HG02884 (cell line): ENCODE data around the gene DLG5.

ENCODE experiments used
- ATAC-seq: cut with Tn5 transposase; IDR thresholded peaks from one replicate; pipeline ENCODE4 v1.9.1; 2021; ENCODE audit warnings: mild to moderate bottlenecking, moderate library complexity; ENCODE audit not compliant: unreplicated experiment

DLG5 gene

GRCh38 chr10:77915319-77916105 lies 11.0 kb downstream of the DLG5 start:
- ATAC-seq: no peak

- no peak for ATAC-seq
These were observed 13.5 kb downstream of the DLG5 start for GRCh38 chr10:77913090-77913489.

DNA sequence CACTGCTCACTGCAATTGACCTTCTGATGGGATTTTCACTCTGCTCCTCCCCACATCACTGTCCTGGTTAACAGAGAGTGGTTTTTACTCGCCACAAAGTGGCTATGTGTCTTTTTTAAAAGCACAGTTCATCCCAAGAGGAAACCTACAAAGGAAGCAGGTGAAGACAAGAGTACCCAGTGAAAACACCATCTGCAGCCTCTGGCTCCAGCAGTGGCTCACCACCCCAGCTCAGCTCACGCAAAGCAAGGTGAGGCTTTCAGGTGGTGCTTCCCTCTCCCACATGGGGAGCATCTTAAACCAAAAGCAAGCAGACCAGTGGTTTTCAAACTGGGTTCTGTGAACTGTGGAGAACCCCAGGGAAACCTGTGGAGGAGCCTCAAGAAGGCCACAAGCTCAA lies 14.0 kb downstream of the DLG5 start:
- no peak for ATAC-seq

DNA sequence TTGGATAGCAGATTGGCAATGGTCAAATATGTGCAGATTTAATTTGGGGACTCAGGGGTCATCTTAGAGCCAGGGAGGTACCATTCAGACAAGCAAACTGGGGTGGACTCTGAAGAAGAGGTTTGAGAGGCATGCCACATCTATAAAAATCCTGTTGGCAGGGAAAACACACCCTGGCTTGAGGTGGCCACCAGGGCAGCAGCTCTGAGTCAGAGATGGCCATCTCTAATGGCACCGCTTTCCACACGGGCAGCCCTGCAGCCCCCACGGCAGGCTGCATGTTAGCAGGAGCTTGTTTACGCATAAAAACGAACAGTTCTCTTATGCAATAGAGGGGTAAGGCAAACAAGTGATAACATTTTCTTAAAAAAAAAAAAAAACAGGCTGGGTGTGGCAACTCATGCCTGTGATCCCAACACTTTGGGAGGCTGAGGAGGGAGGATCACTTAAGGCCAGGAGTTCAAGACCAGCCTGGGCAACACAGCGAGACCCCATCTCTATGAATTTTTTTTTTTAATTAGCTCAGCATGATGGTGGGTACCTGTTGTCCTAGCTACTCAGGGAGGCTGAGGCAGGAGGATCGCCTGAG lies 14.9 kb downstream of the DLG5 start:
- no peak for ATAC-seq

- ATAC-seq: no peak
These were observed 15.9 kb downstream of the DLG5 start for GRCh38 chr10:77910524-77911145.

DNA sequence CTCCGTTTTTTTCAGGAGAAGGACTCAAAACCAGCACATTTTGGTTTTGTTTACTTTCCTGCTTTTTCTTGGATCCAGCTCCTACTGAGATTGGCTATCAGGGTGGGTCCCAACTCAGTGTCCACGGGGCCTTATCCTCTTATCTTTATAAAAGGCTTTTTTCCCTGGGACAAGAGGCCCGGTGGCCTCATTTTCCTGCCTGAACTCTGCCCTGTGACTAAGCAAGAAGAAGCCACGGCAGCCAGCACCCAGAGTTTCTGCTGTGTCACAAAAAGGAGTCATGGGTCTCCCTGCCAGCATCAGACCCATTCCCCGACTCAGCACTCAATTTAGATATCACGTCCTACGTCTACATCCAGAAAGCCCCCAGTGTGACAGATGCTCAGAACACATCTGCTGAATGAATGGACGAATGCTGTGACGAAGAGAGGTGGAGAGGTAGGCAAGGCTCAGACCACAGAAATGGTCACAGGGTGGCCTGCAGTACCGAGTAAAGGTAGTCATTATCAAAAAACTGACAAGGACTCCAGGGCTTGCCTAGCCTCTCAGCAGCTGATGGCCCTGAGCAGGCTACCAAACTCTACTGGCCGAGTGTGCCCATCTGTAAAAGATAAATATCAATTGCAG lies 16.7 kb downstream of the DLG5 start:
- ATAC-seq: no peak

DNA sequence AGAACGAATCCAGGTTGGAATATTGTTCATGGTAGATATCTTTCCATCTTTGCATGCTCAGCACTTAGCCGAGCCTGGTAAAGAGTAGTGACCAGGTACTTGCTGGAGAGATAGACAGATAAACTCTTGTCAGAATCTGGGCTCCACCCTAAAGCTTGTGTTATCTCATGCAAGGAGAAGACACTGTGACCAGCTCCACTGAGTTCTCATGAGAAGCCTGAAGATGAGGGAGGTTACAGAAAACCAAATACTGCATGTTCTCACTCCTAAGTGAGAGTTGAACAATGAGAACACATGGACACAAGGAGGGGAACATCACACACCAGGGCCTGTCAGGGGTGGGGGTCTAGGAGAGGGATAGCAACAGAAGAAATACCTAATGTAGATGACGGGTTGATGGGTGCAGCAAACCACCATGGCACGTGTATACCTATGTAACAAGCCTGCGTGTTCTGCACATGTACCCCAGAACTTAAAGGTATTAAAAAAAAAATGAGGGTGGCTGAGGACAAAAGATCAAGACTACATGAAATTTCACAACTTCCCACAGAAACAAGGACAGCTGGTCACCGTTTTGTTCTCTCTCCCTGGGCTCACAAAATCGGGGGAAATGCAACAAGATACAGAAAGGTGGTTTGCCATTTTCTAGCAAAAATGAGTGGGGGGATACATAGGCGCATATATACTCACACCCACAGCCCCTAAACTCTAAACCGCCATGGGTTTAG lies 17.4 kb downstream of the DLG5 start:
- ATAC-seq: no peak

DNA sequence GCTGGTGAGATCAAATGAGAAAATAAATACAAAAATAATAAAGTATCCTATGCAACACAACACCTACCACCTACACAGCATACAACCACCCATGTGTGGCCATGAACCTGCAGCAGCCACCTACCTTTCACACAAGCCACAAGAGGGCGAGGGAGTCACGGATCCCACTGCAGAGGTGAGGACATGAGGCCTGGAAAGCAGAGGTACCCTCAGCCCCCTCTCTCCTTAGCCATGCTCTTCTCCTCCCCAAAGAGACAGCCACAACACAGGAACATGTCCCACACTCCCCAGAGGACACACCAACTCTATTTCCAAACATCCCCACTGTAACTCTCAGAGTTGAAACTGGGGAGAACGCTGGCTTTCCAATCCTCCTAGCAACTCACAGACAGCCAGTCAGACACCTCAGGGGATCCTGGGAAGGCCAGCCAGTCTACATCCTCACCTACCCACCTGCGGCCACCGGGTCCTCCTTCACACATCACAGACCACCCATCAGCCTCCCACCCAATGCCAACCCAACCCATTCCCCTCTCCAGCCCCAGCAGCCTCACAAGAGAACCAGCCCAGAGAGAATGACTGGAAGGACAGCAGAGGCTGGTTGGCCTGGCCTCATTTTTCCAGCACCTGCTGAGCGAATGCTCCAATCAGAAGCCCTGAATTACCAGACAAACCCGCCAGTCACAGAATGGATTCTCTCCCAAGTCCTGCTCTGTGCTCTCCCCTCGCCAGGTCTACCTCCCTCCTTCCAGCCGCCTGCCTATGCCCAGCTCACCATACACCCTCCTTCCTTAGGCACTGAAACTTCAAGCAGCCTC lies 18.4 kb downstream of the DLG5 start:
- ATAC-seq: no peak

DNA sequence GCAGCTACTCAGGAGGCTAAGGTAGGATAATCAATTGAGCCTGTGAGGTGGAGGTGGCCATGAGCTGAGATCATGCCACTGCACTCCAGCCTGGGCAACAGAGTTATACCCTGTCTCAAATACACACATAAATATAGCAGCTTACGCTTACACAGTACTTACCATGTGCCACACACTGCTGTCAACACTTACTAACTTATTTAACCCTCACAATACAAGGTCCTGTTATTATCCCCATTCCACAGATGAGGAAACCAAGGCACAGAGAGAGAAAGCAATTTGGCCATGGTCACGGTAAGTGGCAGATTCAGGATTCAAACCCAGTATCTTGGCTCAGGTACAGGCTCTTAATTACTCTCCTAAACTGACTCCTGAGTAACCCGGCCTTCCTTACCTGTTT lies 19.1 kb downstream of the DLG5 start:
- ATAC-seq: no peak

DNA sequence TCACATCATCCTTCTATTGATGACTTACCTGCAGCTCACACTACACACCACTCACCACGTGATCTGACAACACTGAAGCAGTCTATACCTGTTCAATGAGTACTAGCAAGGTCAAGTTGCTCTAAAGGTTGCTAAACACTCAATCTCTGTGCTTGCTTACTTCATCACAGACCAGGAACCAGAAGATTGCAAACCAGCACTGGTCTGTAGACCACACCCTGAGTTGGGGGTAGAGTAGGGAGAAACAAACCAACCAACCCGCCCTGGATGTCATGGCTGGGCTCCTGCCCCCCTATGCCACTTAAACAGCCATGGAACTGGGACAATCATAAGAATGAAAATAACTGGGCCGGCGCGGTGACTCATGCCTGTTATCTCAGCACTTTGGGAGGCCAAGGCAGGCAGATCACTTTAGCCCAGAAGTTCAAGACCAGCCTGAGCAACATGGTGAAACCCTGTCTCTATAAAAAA lies 19.6 kb downstream of the DLG5 start:
- ATAC-seq: no peak

DNA sequence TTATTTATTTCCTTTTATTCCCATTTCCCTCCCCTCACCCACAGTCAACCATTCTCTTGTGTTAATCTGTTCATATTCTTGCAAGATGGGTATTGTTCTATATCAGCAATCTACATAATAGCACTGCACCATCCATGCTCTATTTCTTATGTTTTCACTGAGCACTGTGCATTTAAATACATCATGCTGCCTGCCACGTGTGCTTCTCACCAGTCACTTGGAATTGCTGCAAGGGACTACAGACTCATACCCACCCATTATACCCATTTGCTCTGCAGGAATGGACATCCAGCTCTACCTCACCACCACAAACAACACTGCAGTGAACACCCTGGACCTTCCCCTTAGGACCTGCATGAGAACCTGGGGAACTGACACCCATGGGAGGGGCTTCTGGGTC lies 20.8 kb downstream of the DLG5 start:
- ATAC-seq: no peak

- no peak for ATAC-seq
These were observed 21.3 kb downstream of the DLG5 start for GRCh38 chr10:77905086-77905748.

- ATAC-seq: no peak
These were observed 22.3 kb downstream of the DLG5 start for GRCh38 chr10:77904100-77904840.

- no peak for ATAC-seq
These were observed 24.4 kb downstream of the DLG5 start for GRCh38 chr10:77902159-77902558.

DNA sequence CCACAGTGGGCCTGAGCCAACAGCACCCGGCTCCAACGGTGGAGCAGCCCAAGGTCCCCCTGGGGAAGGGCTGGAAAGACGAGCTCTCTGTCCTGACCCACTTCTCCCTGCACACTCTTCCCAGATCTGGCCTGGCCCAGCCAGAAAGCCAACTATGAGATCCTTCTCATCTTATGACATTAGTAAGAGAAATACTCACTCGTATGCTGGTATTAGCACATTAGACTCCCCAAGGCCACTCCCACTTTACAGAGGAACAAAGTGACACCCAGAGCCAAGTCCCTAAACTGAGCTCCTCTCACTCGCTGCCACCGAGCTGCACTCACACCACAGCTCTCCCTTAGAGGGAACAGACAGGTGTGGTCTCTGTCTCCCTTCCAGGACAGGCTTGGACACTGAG lies 24.8 kb downstream of the DLG5 start:
- ATAC-seq: no peak

GRCh38 chr10:77899690-77900089 lies 26.9 kb downstream of the DLG5 start:
- no peak for ATAC-seq

- ATAC-seq: no peak
These were observed 27.5 kb downstream of the DLG5 start for GRCh38 chr10:77899080-77899477.

DNA sequence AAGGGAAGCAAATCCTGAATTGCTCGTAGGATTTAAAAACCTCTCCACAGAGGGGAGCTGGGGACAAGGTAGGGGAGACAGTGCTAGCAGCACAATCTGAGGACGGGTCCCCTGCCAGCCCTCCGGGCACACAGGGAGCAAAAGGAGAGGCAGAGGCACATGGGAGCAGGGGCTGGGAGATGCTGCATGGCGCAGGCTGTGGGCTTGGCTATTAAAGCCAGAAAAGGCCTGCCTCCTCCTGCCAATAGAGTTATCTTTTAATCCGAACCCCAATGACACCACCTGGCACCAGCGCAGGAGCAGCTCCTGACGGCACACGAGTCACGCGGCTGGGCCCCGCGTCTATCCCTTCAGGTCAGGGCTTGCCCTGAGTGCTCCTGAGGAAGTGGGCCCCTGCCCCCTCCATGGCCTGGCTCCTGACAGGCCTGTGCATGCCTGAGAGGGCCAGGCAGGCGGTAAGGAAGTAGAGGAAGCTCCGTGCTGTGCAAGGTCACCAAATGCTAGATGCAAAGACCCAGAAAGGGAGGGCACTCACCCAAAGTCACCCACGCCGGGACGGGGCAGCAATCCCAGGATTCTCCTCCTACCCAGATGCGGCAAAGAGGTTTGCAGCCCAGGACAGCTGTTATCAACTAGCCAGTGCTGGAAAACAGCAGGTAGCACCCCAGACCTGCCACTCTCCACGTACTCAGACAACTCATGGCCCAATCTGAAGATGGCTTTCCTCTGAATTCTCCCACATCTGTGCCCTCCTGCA lies 28.1 kb downstream of the DLG5 start:
- ATAC-seq: no peak
